Esophagus muscularis mucosa (tissue), 4 donors: Measurements from ENCODE around the gene ANKFY1. TPM values are rescaled to one million over a fixed set of nuclear protein-coding genes. Genes with fewer than 3 reads are reported as not detected.

Source experiments
- DNase-seq: peaks from one replicate; pipeline ENCODE4 v3.0.0-alpha.2; 2017; ENCODE audit errors: extremely low spot score
- H3K27ac ChIP-seq, 4 donors: fragments of 200-600 bp; sonication (generic); replicated peaks in 1 of 4; 1 replicate in 3 of 4; 2 replicates in 1 of 4; pipeline ENCODE4 v1.5.1; 2016 to 2019; ENCODE audit warnings: mild to moderate bottlenecking in 1 of 4
- H3K27me3 ChIP-seq, 4 donors: fragments of 200-600 bp; sonication (generic); one replicate each; pipeline versions ENCODE4 v1.5.1 to v1.6.0; 2016 to 2019
- H3K36me3 ChIP-seq, 4 donors: fragments of 200-600 bp; sonication (generic); one replicate each; pipeline ENCODE4 v1.5.1; 2016 to 2019
- H3K4me1 ChIP-seq, 4 donors: fragments of 200-600 bp; sonication (generic); one replicate each; pipeline ENCODE4 v1.5.1; 2016 to 2019
- H3K4me3 ChIP-seq, 4 donors: fragments of 200-600 bp; sonication (generic); 1 replicate in 2 of 4; 2 replicates in 2 of 4; pipeline ENCODE4 v1.5.1; 2016 to 2019; ENCODE audit warnings: mild to moderate bottlenecking in 4 of 4, moderate library complexity in 1 of 4
- H3K9me3 ChIP-seq, 4 donors: fragments of 200-600 bp; sonication (generic); 1 replicate in 3 of 4; 2 replicates in 1 of 4; pipeline ENCODE4 v1.5.1; 2016 to 2019
- CTCF ChIP-seq, 3 experiments: fragments of 200-600 bp in 2 of 3; fragments of 450-650 bp in 1 of 3; sonication (generic) in 2 of 3; IDR thresholded peaks; one replicate each; pipeline ENCODE4 v1.5.1; 2017 to 2019; ENCODE audit warnings: antibody characterized with exemption in 3 of 3, mild to moderate bottlenecking in 2 of 3, moderate library complexity in 1 of 3
- EP300 ChIP-seq: sonication (generic); formaldehyde crosslinking; IDR thresholded peaks from one replicate; pipeline ENCODE4 v1.6.1; 2017; ENCODE audit warnings: antibody characterized with exemption
- POLR2A ChIP-seq: fragments of 450-650 bp; IDR thresholded peaks from one replicate; pipeline ENCODE4 v1.6.1; 2017; ENCODE audit warnings: antibody characterized with exemption, moderate library complexity, mild to moderate bottlenecking, low read depth
- POLR2AphosphoS5 ChIP-seq, 2 donors: sonication (generic); formaldehyde crosslinking; IDR thresholded peaks; one replicate each; pipeline ENCODE4 v1.6.1; 2017; ENCODE audit warnings: antibody characterized with exemption in 2 of 2
- WGBS: methylation state at CpG from one replicate; pipeline ENCODE4 v1.1.5; 2018; 5-methylcytosine and 5-hydroxymethylcytosine counted together
- intact Hi-C: fragments of 100-400 bp; cut with DNase I; formaldehyde crosslinking; loops from one replicate; pipeline ENCODE4 v1.15.1; 2023
- total RNA-seq, 4 donors: library from RNA; depleted of rRNA; stranded (reverse); fragments of >200 nt; gene quantifications; one replicate each; pipeline versions ENCODE4 v1.1.0 to v1.2.1, GENCODE V29; 2016

ANKFY1 gene
- total RNA-seq, 4 donors from 2014 or later, result 28.2 to 41.0 (median 36.7) TPM

GRCh38 chr17:4293572-4293971, 29.8 kb upstream of the ANKFY1 start:
- H3K4me3 ChIP-seq, result no peak overlapping the region
- DNase-seq, result no peak
- no peaks in the 10 kb centered on the region for H3K9me3 ChIP-seq
- TF ChIP-seq POLR2AphosphoS5 (IDR thresholded peaks at IDR 0.05), result no peak
- TF ChIP-seq EP300, result no peak
- no peak for TF ChIP-seq CTCF (IDR thresholded peaks at IDR 0.05)
- TF ChIP-seq POLR2A, result no peak
- 96% methylated on average over 1 of the region's 1 CpG for WGBS
- H3K27me3 ChIP-seq, result no peaks in the 10 kb centered on the region
- H3K4me1 ChIP-seq, result peaks cover 7 to 25% (median 17%) of the 10 kb centered on the region in 4 donors
- H3K36me3 ChIP-seq, result peaks cover 1 to 34% (median 25%) of the 10 kb centered on the region in 4 donors
- intact Hi-C loops, result no loop called here
- H3K27ac ChIP-seq, result no peak overlapping the region

DNA sequence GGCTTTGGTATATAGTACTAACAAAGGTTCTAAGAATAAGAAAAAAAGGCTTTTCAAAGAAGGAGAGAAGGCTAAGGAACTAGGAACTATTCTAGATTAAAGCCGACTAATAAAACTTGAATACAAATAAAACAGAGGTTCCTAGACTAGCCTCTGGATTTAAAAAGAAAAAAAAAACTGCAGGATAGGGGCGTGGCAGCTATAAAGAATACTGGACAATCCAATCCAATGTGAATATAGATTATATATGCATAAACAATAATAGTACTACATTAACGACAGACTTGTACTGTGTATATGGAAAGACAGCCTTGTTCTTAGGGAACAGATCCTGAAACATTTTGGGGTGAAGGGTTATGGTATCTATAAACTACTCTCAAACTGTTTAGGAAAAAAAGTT, 23.9 kb upstream of the ANKFY1 start:
- H3K27ac ChIP-seq, result no peak overlapping the region
- no peaks in the 10 kb centered on the region for H3K27me3 ChIP-seq
- H3K4me1 ChIP-seq, result no peaks in the 10 kb centered on the region
- no peak overlapping the region for H3K4me3 ChIP-seq
- WGBS, result 91% methylated on average over 3 of the region's 3 CpGs
- no peak for DNase-seq
- H3K9me3 ChIP-seq, result no peaks in the 10 kb centered on the region
- H3K36me3 ChIP-seq, result peaks cover 12 to 52% (median 19%) of the 10 kb centered on the region in 4 donors
- no peak for TF ChIP-seq EP300
- TF ChIP-seq CTCF (IDR thresholded peaks at IDR 0.05), result no peak
- TF ChIP-seq POLR2AphosphoS5 (IDR thresholded peaks at IDR 0.05), result no peak
- no peak for TF ChIP-seq POLR2A
- intact Hi-C loops, result no loop called here

DNA sequence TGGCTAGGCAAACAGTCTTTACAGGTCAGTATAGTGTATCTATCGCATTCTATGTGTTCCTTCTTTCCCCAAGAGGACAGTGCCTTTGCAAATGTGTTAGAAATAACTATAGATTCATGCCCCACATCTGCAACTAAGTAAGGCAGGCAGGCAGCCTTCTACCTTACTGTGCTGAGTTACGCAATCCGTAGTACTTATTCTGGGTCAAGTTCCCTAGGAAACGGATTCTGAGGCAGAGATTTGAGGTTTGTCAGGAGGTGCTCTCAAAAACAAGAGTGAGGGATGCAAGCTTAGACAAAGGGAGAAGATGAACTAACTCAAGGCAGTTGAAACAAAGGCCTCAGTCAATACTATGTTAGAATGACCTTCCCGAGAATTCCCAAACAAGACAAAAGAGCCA, 12.7 kb upstream of the ANKFY1 start:
- DNase-seq, result no peak
- Histone ChIP-seq H3K9me3 (no peaks in the 10 kb centered on the region), H3K27ac (no peak overlapping the region), H3K36me3 (peaks cover 0 to 35% (median 16%) of the 10 kb centered on the region in 4 donors), H3K27me3 (no peaks in the 10 kb centered on the region), H3K4me1 (peaks cover 0 to 10% (median 4%) of the 10 kb centered on the region in 4 donors), H3K4me3 (no peak overlapping the region)
- 95% methylated on average over 5 of the region's 5 CpGs for WGBS
- TF ChIP-seq POLR2A, result no peak
- no peak for TF ChIP-seq CTCF (IDR thresholded peaks at IDR 0.05)
- TF ChIP-seq POLR2AphosphoS5 (IDR thresholded peaks at IDR 0.05), result no peak
- no peak for TF ChIP-seq EP300
- intact Hi-C loops, result no loop called here

- Histone ChIP-seq H3K36me3 (peaks cover 0 to 41% (median 15%) of the 10 kb centered on the region in 4 donors), H3K4me3 (no peak overlapping the region), H3K9me3 (no peaks in the 10 kb centered on the region), H3K27me3 (no peaks in the 10 kb centered on the region), H3K27ac (no peak overlapping the region), H3K4me1 (peaks cover 11 to 22% (median 16%) of the 10 kb centered on the region in 4 donors)
- TF ChIP-seq POLR2A, result no peak
- TF ChIP-seq POLR2AphosphoS5 (IDR thresholded peaks at IDR 0.05), result no peak
- TF ChIP-seq CTCF (IDR thresholded peaks at IDR 0.05), result no peak
- no peak for TF ChIP-seq EP300
- WGBS, result 92% methylated on average over 4 of the region's 4 CpGs
- intact Hi-C loops, result no loop called here
- no peak for DNase-seq
Observed at GRCh38 chr17:4272972-4273368, 9.2 kb upstream of the ANKFY1 start.
